OCI-LY7 (cell line): Measurements from ENCODE around the gene EIF4B. TPM values are rescaled to one million over a fixed set of nuclear protein-coding genes. Genes with fewer than 3 reads are reported as not detected.

Experiments
- BruUV-seq: library from RNA; stranded (reverse); fragments of 400-500 nt; replicated peaks from 2 replicates; lab custom pipeline; 2021; lab: Mats Ljungman, UMichigan
- CTCF ChIA-PET: fragments of 300-600 bp; sonication (Branson Sonifier 250); formaldehyde crosslinking; loops from one replicate; lab custom pipeline; 2022; ENCODE audit warnings: antibody characterized with exemption; ENCODE audit not compliant: unreplicated experiment; lab: Charles Lee
- POLR2A ChIA-PET: fragments of 300-600 bp; sonication (Branson Sonifier 250); formaldehyde crosslinking; loops from one replicate; lab custom pipeline; 2022; ENCODE audit warnings: antibody characterized with exemption; lab: Charles Lee
- DNase-seq: peaks from one replicate; pipeline ENCODE4 v3.0.0-alpha.2; 2015; ENCODE audit warnings: low spot score
- H2AFZ ChIP-seq: fragments of 200-600 bp; sonication (generic), shearing (Covaris generic); 2 replicates; pipeline ENCODE4 v1.6.1; 2014; ENCODE audit warnings: mild to moderate bottlenecking, antibody characterized with exemption, low read length, moderate library complexity
- H3K27ac ChIP-seq: fragments of 200-600 bp; sonication (generic); 2 replicates; pipeline ENCODE4 v1.5.1; 2014; ENCODE audit warnings: mixed run types, low read depth, mild to moderate bottlenecking, moderate library complexity, low read length, inconsistent platforms; ENCODE audit not compliant: poor library complexity, severe bottlenecking
- H3K36me3 ChIP-seq: fragments of 200-600 bp; sonication (generic); 2 replicates; pipeline ENCODE4 v1.6.1; 2014; ENCODE audit warnings: mild to moderate bottlenecking, antibody characterized with exemption, low read length, moderate library complexity, mixed read lengths; ENCODE audit not compliant: insufficient read depth
- H3K4me1 ChIP-seq: fragments of 200-600 bp; sonication (generic); 2 replicates; pipeline ENCODE4 v1.5.1; 2014; ENCODE audit warnings: mild to moderate bottlenecking, low read length; ENCODE audit not compliant: insufficient read depth, poor library complexity, severe bottlenecking
- H3K4me2 ChIP-seq: fragments of 200-600 bp; sonication (generic); 2 replicates; pipeline ENCODE4 v1.6.1; 2014; ENCODE audit warnings: mild to moderate bottlenecking, low read length
- H3K4me3 ChIP-seq: fragments of 200-600 bp; sonication (generic); 2 replicates; pipeline ENCODE4 v1.5.1; 2014; ENCODE audit warnings: mild to moderate bottlenecking, low read depth, low read length; ENCODE audit not compliant: poor library complexity, severe bottlenecking
- H3K79me2 ChIP-seq: fragments of 200-600 bp; sonication (generic); 2 replicates; pipeline ENCODE4 v1.6.1; 2016; ENCODE audit warnings: low read depth, mild to moderate bottlenecking, low read length, moderate library complexity, mixed read lengths; ENCODE audit not compliant: insufficient read depth
- H3K9me2 ChIP-seq: fragments of 200-600 bp; sonication (generic); 2 replicates; pipeline ENCODE4 v1.6.1; 2016; ENCODE audit warnings: mild to moderate bottlenecking, low read length, mixed read lengths; ENCODE audit not compliant: insufficient read depth
- H3K9me3 ChIP-seq: fragments of 200-600 bp; sonication (generic); 2 replicates; pipeline ENCODE4 v1.6.1; 2014; ENCODE audit warnings: mild to moderate bottlenecking, mixed run types, low read length, mixed read lengths
- H4K20me1 ChIP-seq: fragments of 200-600 bp; sonication (generic); 2 replicates; pipeline ENCODE4 v1.6.1; 2014; ENCODE audit warnings: mild to moderate bottlenecking, antibody characterized with exemption, low read length, moderate library complexity, mixed read lengths; ENCODE audit not compliant: insufficient read depth
- EZH2phosphoT487 ChIP-seq: fragments of 200-600 bp; sonication (generic); IDR thresholded peaks from 2 replicates; pipeline ENCODE4 v1.6.1; 2018; ENCODE audit warnings: low read depth, borderline replicate concordance, mild to moderate bottlenecking, mixed run types, antibody characterized with exemption, low read length, moderate library complexity, mixed read lengths
- intact Hi-C: fragments of 100-400 bp; cut with micrococcal nuclease; formaldehyde crosslinking; loops from one replicate; pipeline ENCODE4 v1.10.0; 2022; ENCODE audit not compliant: unreplicated experiment
- total RNA-seq, 2 experiments: library from RNA; depleted of rRNA in 1 of 2; stranded (reverse); fragments of >200 nt in 1 of 2; shearing (Covaris generic) in 1 of 2; gene quantifications; 2 replicates each; pipeline ENCODE4 v1.2.3, GENCODE V29; 2014 to 2022
- TF ChIP-seq, protein P1 (sequence below): fragments of 200-600 bp; sonication (generic); conservative IDR thresholded peaks from 2 replicates; pipeline ENCODE4 v1.5.1; 2014; ENCODE audit warnings: mild to moderate bottlenecking, antibody characterized with exemption, low read length, moderate library complexity, mixed read lengths

The EIF4B gene
- total RNA-seq, 2 experiments from 2014 or later, result 645 to 745 TPM

DNA sequence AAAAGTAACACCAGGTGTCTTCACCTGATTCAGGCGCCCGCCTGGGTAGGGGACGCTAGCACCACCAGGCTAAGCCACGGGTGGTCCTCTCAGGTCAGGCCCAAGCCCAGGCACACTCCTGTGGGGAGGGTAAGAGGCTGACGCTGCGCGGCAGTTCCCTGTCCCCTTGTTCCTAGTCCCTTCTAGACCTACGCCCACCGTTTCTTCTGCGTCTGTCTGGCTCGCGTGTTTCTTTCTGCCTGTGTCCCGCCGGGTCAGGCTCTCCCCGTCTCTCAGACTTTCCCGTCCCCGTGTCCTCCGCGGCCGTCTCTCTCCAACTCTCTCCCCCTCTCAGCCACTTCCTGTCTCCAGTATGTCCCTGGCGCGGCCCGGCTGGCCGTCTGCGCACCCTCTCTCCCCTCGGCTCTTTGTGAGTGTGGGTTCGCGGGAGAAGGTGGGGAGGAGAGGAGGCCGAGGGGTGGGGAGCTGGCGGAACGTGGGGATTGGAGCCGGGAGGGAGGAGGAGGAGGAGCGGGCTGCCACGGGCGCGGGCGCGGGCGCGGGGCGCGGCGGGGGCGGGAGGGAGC lies 40.5 kb downstream of the EIF4B start:
- Histone ChIP-seq H2AFZ (peak overlapping the region; percentile 70), H3K27ac (no peak overlapping the region), H3K4me1 (peaks cover 19% of the 10 kb centered on the region), H3K4me3 (peak overlapping the region; percentile 74), H3K9me3 (no peaks in the 10 kb centered on the region), H3K79me2 (no peaks in the 10 kb centered on the region), H4K20me1 (no peaks in the 10 kb centered on the region), H3K9me2 (no peaks in the 10 kb centered on the region), H3K4me2 (peak overlapping the region; percentile 93), H3K36me3 (peaks cover 11% of the 10 kb centered on the region)
- POLR2A ChIA-PET, result interaction anchor here (1.2 to 1.3 kb wide), 2 partner anchors 20 to 51 kb away, joined by 3 to 4 read pairs; partner anchors contain the start of gene IGFBP6
- intact Hi-C loops, result no loop called here
- no TSS peak for BruUV-seq
- TF ChIP-seq EZH2phosphoT487, result no peak
- TF ChIP-seq, protein P1, sequence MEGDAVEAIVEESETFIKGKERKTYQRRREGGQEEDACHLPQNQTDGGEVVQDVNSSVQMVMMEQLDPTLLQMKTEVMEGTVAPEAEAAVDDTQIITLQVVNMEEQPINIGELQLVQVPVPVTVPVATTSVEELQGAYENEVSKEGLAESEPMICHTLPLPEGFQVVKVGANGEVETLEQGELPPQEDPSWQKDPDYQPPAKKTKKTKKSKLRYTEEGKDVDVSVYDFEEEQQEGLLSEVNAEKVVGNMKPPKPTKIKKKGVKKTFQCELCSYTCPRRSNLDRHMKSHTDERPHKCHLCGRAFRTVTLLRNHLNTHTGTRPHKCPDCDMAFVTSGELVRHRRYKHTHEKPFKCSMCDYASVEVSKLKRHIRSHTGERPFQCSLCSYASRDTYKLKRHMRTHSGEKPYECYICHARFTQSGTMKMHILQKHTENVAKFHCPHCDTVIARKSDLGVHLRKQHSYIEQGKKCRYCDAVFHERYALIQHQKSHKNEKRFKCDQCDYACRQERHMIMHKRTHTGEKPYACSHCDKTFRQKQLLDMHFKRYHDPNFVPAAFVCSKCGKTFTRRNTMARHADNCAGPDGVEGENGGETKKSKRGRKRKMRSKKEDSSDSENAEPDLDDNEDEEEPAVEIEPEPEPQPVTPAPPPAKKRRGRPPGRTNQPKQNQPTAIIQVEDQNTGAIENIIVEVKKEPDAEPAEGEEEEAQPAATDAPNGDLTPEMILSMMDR, result no peak
- CTCF ChIA-PET, result interaction anchor here (0.6 to 1.4 kb wide), 2 partner anchors 32 to 983 kb away, joined by 4 to 6 read pairs; partner anchors contain the start of gene SPRYD3
- DNase-seq, result peak; percentile 46

DNA sequence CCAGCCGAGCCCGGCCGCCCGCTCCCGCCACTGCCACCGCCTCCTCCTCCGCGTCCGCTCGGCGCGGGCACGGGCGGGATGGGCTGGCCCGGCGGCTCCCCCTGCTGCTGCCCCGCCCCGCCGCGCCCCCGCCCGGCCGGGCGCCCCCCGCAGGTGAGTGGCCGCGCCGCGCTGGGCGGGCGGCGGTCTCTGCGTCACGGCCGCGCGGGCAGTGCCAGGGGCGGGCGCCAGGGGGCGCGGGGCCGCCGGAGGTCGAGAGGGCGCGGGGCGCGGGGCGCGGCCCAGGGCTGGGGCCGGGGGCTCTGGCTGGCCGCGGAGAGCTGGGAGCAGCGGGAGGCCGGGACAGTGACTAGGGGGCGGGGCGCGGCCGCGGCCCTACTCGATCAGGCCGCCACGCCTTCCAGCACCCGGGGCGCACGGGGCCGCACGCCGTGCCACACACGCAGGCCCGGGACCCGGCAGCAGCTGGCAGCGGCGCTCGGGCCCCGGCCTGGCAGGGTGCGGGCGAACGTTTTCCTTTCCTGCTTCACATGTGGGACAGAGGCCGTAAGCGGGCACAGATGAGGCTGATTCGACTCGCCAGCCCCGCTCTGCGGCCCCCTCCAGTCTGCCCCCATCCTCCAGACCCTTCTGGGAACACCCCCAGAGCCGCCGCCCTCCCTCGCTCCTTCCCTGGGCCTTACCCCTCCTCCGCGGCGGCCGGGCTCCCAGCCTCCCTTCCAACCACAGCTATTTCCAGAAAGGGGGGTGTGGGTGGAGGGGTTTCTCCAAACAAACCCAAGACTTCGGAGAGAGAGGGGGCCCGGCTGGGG lies 41.2 kb downstream of the EIF4B start:
- peaks cover 6% of the 10 kb centered on the region for H3K36me3 ChIP-seq
- H3K9me2 ChIP-seq, result no peaks in the 10 kb centered on the region
- H3K4me1 ChIP-seq, result peaks cover 19% of the 10 kb centered on the region
- H3K4me3 ChIP-seq, result peak overlapping the region; percentile 74
- H3K27ac ChIP-seq, result no peak overlapping the region
- H3K79me2 ChIP-seq, result no peaks in the 10 kb centered on the region
- TF ChIP-seq, protein P1, result no peak
- TF ChIP-seq EZH2phosphoT487, result no peak
- intact Hi-C loops, result no loop called here
- peak; percentile 74 for DNase-seq
- BruUV-seq, result no TSS peak
- peak overlapping the region; percentile 63 for H2AFZ ChIP-seq
- no peaks in the 10 kb centered on the region for H3K9me3 ChIP-seq
- POLR2A ChIA-PET, result interaction anchor here (1.2 to 1.3 kb wide), 2 partner anchors 18 to 50 kb away, joined by 3 to 4 read pairs; partner anchors contain the start of gene IGFBP6
- H4K20me1 ChIP-seq, result no peaks in the 10 kb centered on the region
- CTCF ChIA-PET, result interaction anchor here (0.6 to 1.4 kb wide), 3 partner anchors 32 to 983 kb away, joined by 4 to 6 read pairs (median 5); partner anchors contain the start of gene SPRYD3
- H3K4me2 ChIP-seq, result peak overlapping the region; percentile 93
